AG09319 (cell line): ENCODE measurements around the gene RIPK1.

Source experiments
- DNase-seq: peaks from one replicate; pipeline ENCODE4 v3.0.0-alpha.2; 2010; ENCODE audit warnings: low read depth; ENCODE audit errors: extremely low read depth
- CTCF ChIP-seq: IDR thresholded peaks from 2 replicates; pipeline ENCODE4 v1.5.1; 2011; ENCODE audit warnings: low read depth, mild to moderate bottlenecking, inconsistent platforms, low read length, moderate library complexity

RIPK1 gene

GRCh38 chr6:3079682-3080081 lies 11.4 kb downstream of the RIPK1 start:
- no peak for DNase-seq
- no peak for TF ChIP-seq CTCF

GRCh38 chr6:3081960-3082359 lies 13.7 kb downstream of the RIPK1 start:
- no peak for DNase-seq
- no peak for TF ChIP-seq CTCF

- DNase-seq = no peak
- no peak for TF ChIP-seq CTCF
These were observed 16.8 kb downstream of the RIPK1 start for GRCh38 chr6:3085074-3085473.

GRCh38 chr6:3086282-3086946 lies 18.1 kb downstream of the RIPK1 start:
- no peak for TF ChIP-seq CTCF
- DNase-seq = no peak

GRCh38 chr6:3088446-3088845 lies 20.2 kb downstream of the RIPK1 start:
- DNase-seq = no peak

GRCh38 chr6:3088968-3089367 lies 20.7 kb downstream of the RIPK1 start:
- TF ChIP-seq CTCF = no peak

More at GRCh38 chr6:3088446-3088845, 20.2 kb downstream of the RIPK1 start:
- TF ChIP-seq CTCF = no peak

GRCh38 chr6:3090013-3090412 lies 21.7 kb downstream of the RIPK1 start:
- DNase-seq = no peak
- TF ChIP-seq CTCF = no peak

More at GRCh38 chr6:3088968-3089367, 20.7 kb downstream of the RIPK1 start:
- no peak for DNase-seq
